ENCODE measurements around the gene PALMD.

PALMD gene

GRCh38 chr1:99634971-99635624 lies 10.8 kb upstream of the PALMD start:
- no peak for DNase-seq (ENCODE audit: low read depth)

- DNase-seq (ENCODE audit: low read depth), result no peak
These were observed 10.2 kb upstream of the PALMD start for GRCh38 chr1:99635664-99636063.

- no peak for DNase-seq (ENCODE audit: low read depth)
These were observed 9.2 kb upstream of the PALMD start for GRCh38 chr1:99636647-99637175.

- no peak for DNase-seq (ENCODE audit: low read depth)
These were observed 7.1 kb upstream of the PALMD start for GRCh38 chr1:99638853-99639252.

GRCh38 chr1:99639408-99639807 lies 6.5 kb upstream of the PALMD start:
- DNase-seq (ENCODE audit: low read depth), result no peak

- DNase-seq (ENCODE audit: low read depth), result no peak
These were observed 6.0 kb upstream of the PALMD start for GRCh38 chr1:99639945-99640344.

- no peak for DNase-seq (ENCODE audit: low read depth)
These were observed 5.2 kb upstream of the PALMD start for GRCh38 chr1:99640672-99641071.

- no peak for DNase-seq (ENCODE audit: low read depth)
These were observed 4.4 kb upstream of the PALMD start for GRCh38 chr1:99641558-99641957.

GRCh38 chr1:99642053-99642452 lies 3.9 kb upstream of the PALMD start:
- DNase-seq (ENCODE audit: low read depth), result no peak

GRCh38 chr1:99643021-99643779 lies 2.7 kb upstream of the PALMD start:
- no peak for DNase-seq (ENCODE audit: low read depth)

GRCh38 chr1:99644279-99645004 lies 1.5 kb upstream of the PALMD start:
- no peak for DNase-seq (ENCODE audit: low read depth)

GRCh38 chr1:99645203-99645602 lies 710 bp upstream of the PALMD start:
- DNase-seq (ENCODE audit: low read depth), result no peak

- no peak for DNase-seq (ENCODE audit: low read depth)
These were observed 955 bp downstream of the PALMD start for GRCh38 chr1:99646868-99647267.

- no peak for DNase-seq (ENCODE audit: low read depth)
These were observed 1.6 kb downstream of the PALMD start for GRCh38 chr1:99647490-99647889.

- no peak for DNase-seq (ENCODE audit: low read depth)
These were observed 2.2 kb downstream of the PALMD start for GRCh38 chr1:99648107-99648506.

- DNase-seq (ENCODE audit: low read depth), result no peak
These were observed 4.1 kb downstream of the PALMD start for GRCh38 chr1:99650030-99650429.

- DNase-seq (ENCODE audit: low read depth), result no peak
These were observed 5.0 kb downstream of the PALMD start for GRCh38 chr1:99650773-99651437.

- DNase-seq (ENCODE audit: low read depth), result no peak
These were observed 7.0 kb downstream of the PALMD start for GRCh38 chr1:99652881-99653281.

GRCh38 chr1:99655376-99655775 lies 9.5 kb downstream of the PALMD start:
- DNase-seq (ENCODE audit: low read depth), result no peak

- DNase-seq (ENCODE audit: low read depth), result no peak
These were observed 10.8 kb downstream of the PALMD start for GRCh38 chr1:99656701-99657100.

GRCh38 chr1:99657213-99658030 lies 11.5 kb downstream of the PALMD start:
- no peak for DNase-seq (ENCODE audit: low read depth)

- no peak for DNase-seq (ENCODE audit: low read depth)
These were observed 12.0 kb downstream of the PALMD start for GRCh38 chr1:99658031-99658290.

Measured in stimulated activated CD8-positive, alpha-beta memory T cell treated with anti-CD3 and anti-CD28 coated beads, Interleukin-7, amount 100 ng/mL, for 24 hours (primary cell).